Caco-2 (cell line): ENCODE data around the gene CLIP3. TPM values are rescaled to one million over a fixed set of nuclear protein-coding genes. Genes with fewer than 3 reads are reported as not detected.
"Not testable (repeated sequence)": the region's sequence is repeated elsewhere in the genome, so short reads cannot be mapped to it uniquely, and the experiment has no call there.

Experiments used
- BruUV-seq: library from RNA; stranded (reverse); fragments of 400-500 nt; replicated peaks from 2 replicates; lab custom pipeline; 2021; lab: Mats Ljungman, UMichigan
- CTCF ChIA-PET: fragments of 300-600 bp; sonication (Branson Sonifier 250); formaldehyde crosslinking; loops from one replicate; lab custom pipeline; 2022; ENCODE audit warnings: antibody characterized with exemption; lab: Charles Lee
- POLR2A ChIA-PET: fragments of 300-600 bp; sonication (Branson Sonifier 250); formaldehyde crosslinking; loops from one replicate; lab custom pipeline; 2022; ENCODE audit warnings: antibody characterized with exemption; lab: Charles Lee
- DNase-seq, 2 experiments: peaks; one replicate each; pipeline versions ENCODE4 v3.0.0 to v3.0.0-alpha.2; 2020 to 2022
- H3K27me3 ChIP-seq: replicated peaks from 2 replicates; pipeline ENCODE4 v1.6.0; 2011; ENCODE audit warnings: low read length; ENCODE audit not compliant: control insufficient read depth, insufficient read depth
- H3K36me3 ChIP-seq: 2 replicates; pipeline ENCODE4 v1.5.1; 2011; ENCODE audit warnings: low read length; ENCODE audit not compliant: control insufficient read depth, insufficient read depth
- H3K4me1 ChIP-seq: fragments of 250-450 bp; sonication (Bioruptor Pico); 2 replicates; pipeline ENCODE4 v1.5.1; 2020; ENCODE audit warnings: mild to moderate bottlenecking
- H3K4me3 ChIP-seq: 2 replicates; pipeline ENCODE4 v1.5.1; 2011; ENCODE audit warnings: low read depth, mild to moderate bottlenecking, control low read depth, low read length
- H3K9me3 ChIP-seq: fragments of 250-450 bp; sonication (Bioruptor Pico); 2 replicates; pipeline ENCODE4 v1.5.1; 2020; ENCODE audit warnings: mild to moderate bottlenecking, moderate library complexity
- H3K27ac Mint-ChIP-seq: one replicate; pipeline ENCODE4 v1.8.0; 2022; ENCODE audit warnings: mixed read lengths; ENCODE audit not compliant: unreplicated experiment
- H3K27me3 Mint-ChIP-seq: one replicate; pipeline ENCODE4 v1.8.0; 2022; ENCODE audit warnings: mixed read lengths; ENCODE audit not compliant: insufficient read depth, unreplicated experiment
- H3K36me3 Mint-ChIP-seq: one replicate; pipeline ENCODE4 v1.8.0; 2022; ENCODE audit warnings: mild to moderate bottlenecking, mixed read lengths; ENCODE audit not compliant: insufficient read depth, unreplicated experiment
- H3K4me1 Mint-ChIP-seq: one replicate; pipeline ENCODE4 v1.8.0; 2022; ENCODE audit warnings: low read depth, mixed read lengths; ENCODE audit not compliant: unreplicated experiment
- H3K4me3 Mint-ChIP-seq: one replicate; pipeline ENCODE4 v1.8.0; 2022; ENCODE audit warnings: mild to moderate bottlenecking, moderate library complexity, mixed read lengths; ENCODE audit not compliant: unreplicated experiment
- H3K9me3 Mint-ChIP-seq: one replicate; pipeline ENCODE4 v1.8.0; 2022; ENCODE audit warnings: mixed read lengths; ENCODE audit not compliant: unreplicated experiment
- intact Hi-C: fragments of 100-400 bp; cut with micrococcal nuclease; formaldehyde crosslinking; loops from one replicate; pipeline ENCODE4 v1.10.0; 2022; ENCODE audit not compliant: unreplicated experiment
- total RNA-seq: library from RNA; stranded (reverse); gene quantifications from 2 replicates; pipeline ENCODE4 v1.2.3, GENCODE V29; 2022
- TF ChIP-seq, protein P1 (sequence below), 2 experiments: fragments of 200-600 bp in 1 of 2; IDR thresholded peaks; 1 replicate in 1 of 2; 2 replicates in 1 of 2; pipeline versions ENCODE4 v1.5.1 to v1.8.0; 2011 to 2022; ENCODE audit warnings: antibody characterized with exemption in 1 of 2, control low read depth in 1 of 2, inconsistent platforms in 1 of 2, low read depth in 1 of 2, low read length in 1 of 2, mild to moderate bottlenecking in 1 of 2, moderate library complexity in 1 of 2; ENCODE audit not compliant: insufficient read depth in 1 of 2, severe bottlenecking in 1 of 2, unreplicated experiment in 1 of 2

The CLIP3 gene
- total RNA-seq, 1 experiment from 2014 or later = 1.7 TPM

DNA sequence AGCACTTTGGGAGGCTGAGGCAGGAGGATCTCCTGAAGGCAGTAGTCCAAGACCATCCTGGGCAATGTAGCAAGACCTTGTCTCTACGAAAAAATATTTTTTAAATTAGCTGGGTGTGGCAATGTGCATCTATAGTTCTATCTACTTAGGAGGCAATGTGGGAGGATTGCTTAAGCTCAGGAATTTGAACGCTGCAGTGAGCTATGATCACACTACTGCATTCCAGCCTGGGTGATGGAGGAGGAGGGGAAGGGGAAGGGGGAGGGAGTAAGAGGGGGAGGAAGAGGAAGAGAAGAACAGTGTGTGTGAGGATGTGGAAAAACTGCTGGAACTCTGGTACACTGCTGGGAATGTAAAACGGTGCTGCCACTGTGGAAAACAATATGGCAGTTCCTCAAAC is 9.2 kb upstream of the CLIP3 start:
- peaks cover 35% of the 10 kb centered on the region for H3K36me3 Mint-ChIP-seq
- Histone ChIP-seq H3K4me1 (peaks cover 22% of the 10 kb centered on the region), H3K27me3 (no peaks in the 10 kb centered on the region), H3K36me3 (no peaks in the 10 kb centered on the region), H3K4me3 (no peak overlapping the region), H3K9me3 (no peaks in the 10 kb centered on the region)
- POLR2A ChIA-PET = interaction anchor here (0.6 to 1.1 kb wide), 8 partner anchors 8 to 73 kb away, joined by 3 to 15 read pairs (median 4); partner anchors contain the start of genes ALKBH6, POLR2I, SYNE4 and TBCB
- CTCF ChIA-PET = interaction anchor here (0.6 to 1.2 kb wide), 6 partner anchors 9 to 1036 kb away, joined by 3 to 9 read pairs (median 4); partner anchors contain the start of gene SYNE4
- H3K27me3 Mint-ChIP-seq = no peaks in the 10 kb centered on the region
- H3K4me1 Mint-ChIP-seq = peaks cover 29% of the 10 kb centered on the region
- TF ChIP-seq, protein P1, sequence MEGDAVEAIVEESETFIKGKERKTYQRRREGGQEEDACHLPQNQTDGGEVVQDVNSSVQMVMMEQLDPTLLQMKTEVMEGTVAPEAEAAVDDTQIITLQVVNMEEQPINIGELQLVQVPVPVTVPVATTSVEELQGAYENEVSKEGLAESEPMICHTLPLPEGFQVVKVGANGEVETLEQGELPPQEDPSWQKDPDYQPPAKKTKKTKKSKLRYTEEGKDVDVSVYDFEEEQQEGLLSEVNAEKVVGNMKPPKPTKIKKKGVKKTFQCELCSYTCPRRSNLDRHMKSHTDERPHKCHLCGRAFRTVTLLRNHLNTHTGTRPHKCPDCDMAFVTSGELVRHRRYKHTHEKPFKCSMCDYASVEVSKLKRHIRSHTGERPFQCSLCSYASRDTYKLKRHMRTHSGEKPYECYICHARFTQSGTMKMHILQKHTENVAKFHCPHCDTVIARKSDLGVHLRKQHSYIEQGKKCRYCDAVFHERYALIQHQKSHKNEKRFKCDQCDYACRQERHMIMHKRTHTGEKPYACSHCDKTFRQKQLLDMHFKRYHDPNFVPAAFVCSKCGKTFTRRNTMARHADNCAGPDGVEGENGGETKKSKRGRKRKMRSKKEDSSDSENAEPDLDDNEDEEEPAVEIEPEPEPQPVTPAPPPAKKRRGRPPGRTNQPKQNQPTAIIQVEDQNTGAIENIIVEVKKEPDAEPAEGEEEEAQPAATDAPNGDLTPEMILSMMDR (IDR thresholded peaks at IDR 0.05; ENCODE audit: insufficient read depth in 1 of 2, low read depth in 1 of 2, low read length in 1 of 2, severe bottlenecking in 1 of 2, unreplicated experiment in 1 of 2) = no peak
- no peaks in the 10 kb centered on the region for H3K9me3 Mint-ChIP-seq
- peak overlapping the region; percentile 35 for H3K4me3 Mint-ChIP-seq
- BruUV-seq = no TSS peak
- H3K27ac Mint-ChIP-seq = peak overlapping the region; percentile 91
- intact Hi-C loops = loop anchor here (1.0 kb wide), 1 partner anchor 12 kb away; the partner anchor contains the start of genes THAP8 and WDR62
- peak; percentile 75 to 81 for DNase-seq

DNA sequence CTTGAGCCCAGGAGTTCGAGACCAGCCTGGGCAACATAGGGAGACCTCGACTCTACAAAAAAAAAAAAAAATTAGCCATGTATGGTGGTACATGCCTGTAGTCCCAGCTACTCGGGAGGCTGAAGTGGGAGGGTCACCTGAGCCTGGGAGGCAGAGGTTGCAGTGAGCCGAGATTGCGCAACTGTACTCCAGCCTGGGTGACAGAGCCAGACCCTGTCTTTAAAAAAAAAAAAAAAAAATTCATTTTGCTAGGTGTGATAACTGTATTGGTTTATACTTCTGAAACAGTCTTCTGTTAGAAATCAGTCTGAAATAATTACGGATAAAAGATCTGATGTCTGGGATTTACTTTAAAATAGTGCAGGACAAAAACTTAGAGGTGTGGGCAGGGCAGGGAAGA is 8.4 kb upstream of the CLIP3 start:
- H3K27me3 Mint-ChIP-seq, H3K36me3 ChIP-seq, H3K27me3 ChIP-seq, BruUV-seq, DNase-seq, H3K9me3 ChIP-seq, H3K9me3 Mint-ChIP-seq, H3K4me3 ChIP-seq, intact Hi-C loops: not testable (repeated sequence)
- POLR2A ChIA-PET = interaction anchor here (0.8 kb wide), 1 partner anchor 15 kb away, joined by 3 read pairs; no protein-coding TSS in a partner anchor
- peaks cover 22% of the 10 kb centered on the region for H3K4me1 ChIP-seq
- peak overlapping the region; percentile 35 for H3K4me3 Mint-ChIP-seq
- H3K36me3 Mint-ChIP-seq = peaks cover 35% of the 10 kb centered on the region
- H3K27ac Mint-ChIP-seq = peak overlapping the region; percentile 91
- CTCF ChIA-PET = interaction anchor here (0.8 to 1.2 kb wide), 2 partner anchors 33 to 1035 kb away, joined by 5 to 9 read pairs; partner anchors contain the start of gene SYNE4
- H3K4me1 Mint-ChIP-seq = peaks cover 29% of the 10 kb centered on the region

DNA sequence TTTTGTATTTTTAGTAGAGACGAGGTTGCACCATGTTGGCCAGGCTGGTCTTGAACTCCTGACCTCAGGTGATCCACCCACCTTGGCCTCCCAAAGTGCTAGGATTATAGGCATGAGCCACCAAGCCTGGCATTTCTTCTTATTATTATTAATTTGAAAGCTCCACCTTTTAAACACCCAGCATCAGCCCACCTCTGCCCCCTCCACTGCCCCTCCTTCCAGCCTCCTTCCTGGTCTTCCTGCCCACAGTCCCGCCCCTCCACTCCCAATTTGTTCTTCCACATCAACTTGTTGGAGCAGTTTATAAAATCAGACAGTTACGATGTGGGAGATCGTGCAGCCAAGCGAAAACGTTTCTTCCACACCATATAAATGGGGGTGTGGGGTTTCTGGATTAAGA is 7.8 kb upstream of the CLIP3 start:
- BruUV-seq = no TSS peak
- DNase-seq = no peak
- no peaks in the 10 kb centered on the region for H3K36me3 ChIP-seq
- H3K9me3 ChIP-seq = no peaks in the 10 kb centered on the region
- intact Hi-C loops = no loop called here
- POLR2A ChIA-PET = no interaction called here
- TF ChIP-seq, protein P1 (IDR thresholded peaks at IDR 0.05; ENCODE audit: insufficient read depth in 1 of 2, low read depth in 1 of 2, low read length in 1 of 2, severe bottlenecking in 1 of 2, unreplicated experiment in 1 of 2) = no peak
- H3K4me1 ChIP-seq = peaks cover 22% of the 10 kb centered on the region
- Mint-ChIP-seq H3K9me3 (no peaks in the 10 kb centered on the region), H3K27me3 (no peaks in the 10 kb centered on the region), H3K36me3 (peaks cover 35% of the 10 kb centered on the region), H3K4me3 (no peak overlapping the region), H3K27ac (peak overlapping the region; percentile 91), H3K4me1 (peaks cover 33% of the 10 kb centered on the region)
- CTCF ChIA-PET = no interaction called here
- no peak overlapping the region for H3K4me3 ChIP-seq
- no peaks in the 10 kb centered on the region for H3K27me3 ChIP-seq
